NOMO-1 (cell line): ENCODE results near the gene NEIL3.

Experiments used
- DNase-seq, 2 experiments: peaks; one replicate each; lab custom pipeline; 2025; ENCODE audit not compliant: unreplicated experiment in 2 of 2; lab: John Stamatoyannopoulos, UW

Gene NEIL3

GRCh38 chr4:177356206-177356605 lies 46.5 kb downstream of the NEIL3 start:
- DNase-seq = no peak

- no peak for DNase-seq
These were observed 47.2 kb downstream of the NEIL3 start for GRCh38 chr4:177356921-177357320.

- DNase-seq = no peak
These were observed 57.7 kb downstream of the NEIL3 start for GRCh38 chr4:177367336-177367735.

- DNase-seq = no peak
These were observed 59.7 kb downstream of the NEIL3 start for GRCh38 chr4:177369372-177369771.

GRCh38 chr4:177371461-177371860 lies 61.8 kb downstream of the NEIL3 start:
- no peak for DNase-seq

GRCh38 chr4:177374966-177375365 lies 65.3 kb downstream of the NEIL3 start:
- no peak for DNase-seq

GRCh38 chr4:177375372-177375771 lies 65.7 kb downstream of the NEIL3 start:
- DNase-seq = no peak

GRCh38 chr4:177376024-177376423 lies 66.3 kb downstream of the NEIL3 start:
- DNase-seq = peak; percentile 34 to 47

- no peak for DNase-seq
These were observed 71.1 kb downstream of the NEIL3 start for GRCh38 chr4:177380730-177381287.

- DNase-seq = no peak
These were observed 72.2 kb downstream of the NEIL3 start for GRCh38 chr4:177381762-177382310.

- DNase-seq = no peak
These were observed 75.3 kb downstream of the NEIL3 start for GRCh38 chr4:177384856-177385397.

GRCh38 chr4:177385576-177386277 lies 76.1 kb downstream of the NEIL3 start:
- no peak for DNase-seq

- no peak for DNase-seq
These were observed 76.7 kb downstream of the NEIL3 start for GRCh38 chr4:177386278-177386815.

- DNase-seq = no peak
These were observed 81.6 kb downstream of the NEIL3 start for GRCh38 chr4:177391287-177391686.

GRCh38 chr4:177391953-177392352 lies 82.3 kb downstream of the NEIL3 start:
- no peak for DNase-seq

- DNase-seq = no peak
These were observed 83.6 kb downstream of the NEIL3 start for GRCh38 chr4:177393236-177393635.

GRCh38 chr4:177396352-177396751 lies 86.7 kb downstream of the NEIL3 start:
- DNase-seq = no peak

GRCh38 chr4:177400030-177400429 lies 90.4 kb downstream of the NEIL3 start:
- no peak for DNase-seq

GRCh38 chr4:177401658-177402273 lies 92.1 kb downstream of the NEIL3 start:
- peak in 1 of 2 experiments; percentile 25 for DNase-seq

- no peak for DNase-seq
These were observed 94.1 kb downstream of the NEIL3 start for GRCh38 chr4:177403746-177404145.

GRCh38 chr4:177404342-177404741 lies 94.7 kb downstream of the NEIL3 start:
- DNase-seq = no peak
